ENCODE measurements around the gene CALHM4. TPM values are rescaled to one million over a fixed set of nuclear protein-coding genes. Genes with fewer than 3 reads are reported as not detected.

The CALHM4 gene
- total and polyA plus RNA-seq, 2 of the 13 experiments (the other 11 are each of a cell fraction or from before 2014, with no cell fraction given), result not detected

- no peaks in the 10 kb centered on the region for H3K36me3 ChIP-seq (replicated peaks in 1 of 2; ENCODE audit: control insufficient read depth in 1 of 2, insufficient read depth in 2 of 2, low read length in 2 of 2)
- intact Hi-C loops (cut with micrococcal nuclease; ENCODE audit: unreplicated experiment) (no loop called here), in situ Hi-C loops (cut with HindIII; ENCODE audit: extremely low pct_ligation_motif_present, low pct_unique_long_range_greater_than_20kb) (loop anchor here (10.0 kb wide), 1 partner anchor 290 kb away; the partner anchor contains the start of gene TSPYL1)
- FAIRE-seq (no peak), DNase-seq (ENCODE audit: low spot score) (no peak), ATAC-seq (no peak)
- H4K20me1 ChIP-seq (ENCODE audit: insufficient read depth, low read length), result no peaks in the 10 kb centered on the region
- CTCF ChIA-PET (ENCODE audit: low intra/inter-chr PET ratio, low total read pairs), result no interaction called here
- H3K79me2 ChIP-seq (ENCODE audit: insufficient read depth, low read length), result no peaks in the 10 kb centered on the region
- 45% methylated on average over 7 of the region's 7 CpGs for WGBS (ENCODE audit: low lambda C conversion rate)
- no peaks in the 10 kb centered on the region; a peak in 1 of 5 replicates for H3K27me3 ChIP-seq (ENCODE audit: control insufficient read depth in 1 of 2, insufficient read depth in 2 of 2, low read length in 2 of 2)
- peaks cover 35% of the 10 kb centered on the region for H3K4me1 ChIP-seq (ENCODE audit: insufficient read depth, low read length)
- no peaks in the 10 kb centered on the region for H3K9me3 ChIP-seq (ENCODE audit: low read length)
- no peak overlapping the region for H2AFZ ChIP-seq (ENCODE audit: low read length)
- TF ChIP-seq TBX2 (CRISPR knock-in tag; IDR thresholded peaks at IDR 0.05; ENCODE audit: borderline replicate concordance), result no peak
- TF ChIP-seq, protein P1, sequence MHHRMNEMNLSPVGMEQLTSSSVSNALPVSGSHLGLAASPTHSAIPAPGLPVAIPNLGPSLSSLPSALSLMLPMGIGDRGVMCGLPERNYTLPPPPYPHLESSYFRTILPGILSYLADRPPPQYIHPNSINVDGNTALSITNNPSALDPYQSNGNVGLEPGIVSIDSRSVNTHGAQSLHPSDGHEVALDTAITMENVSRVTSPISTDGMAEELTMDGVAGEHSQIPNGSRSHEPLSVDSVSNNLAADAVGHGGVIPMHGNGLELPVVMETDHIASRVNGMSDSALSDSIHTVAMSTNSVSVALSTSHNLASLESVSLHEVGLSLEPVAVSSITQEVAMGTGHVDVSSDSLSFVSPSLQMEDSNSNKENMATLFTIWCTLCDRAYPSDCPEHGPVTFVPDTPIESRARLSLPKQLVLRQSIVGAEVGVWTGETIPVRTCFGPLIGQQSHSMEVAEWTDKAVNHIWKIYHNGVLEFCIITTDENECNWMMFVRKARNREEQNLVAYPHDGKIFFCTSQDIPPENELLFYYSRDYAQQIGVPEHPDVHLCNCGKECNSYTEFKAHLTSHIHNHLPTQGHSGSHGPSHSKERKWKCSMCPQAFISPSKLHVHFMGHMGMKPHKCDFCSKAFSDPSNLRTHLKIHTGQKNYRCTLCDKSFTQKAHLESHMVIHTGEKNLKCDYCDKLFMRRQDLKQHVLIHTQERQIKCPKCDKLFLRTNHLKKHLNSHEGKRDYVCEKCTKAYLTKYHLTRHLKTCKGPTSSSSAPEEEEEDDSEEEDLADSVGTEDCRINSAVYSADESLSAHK (CRISPR knock-in tag; IDR thresholded peaks at IDR 0.05; ENCODE audit: borderline replicate concordance), result no peak
- no peak for TF ChIP-seq RBM39 (IDR thresholded peaks at IDR 0.05; ENCODE audit: low read depth, low read length, poor library complexity, severe bottlenecking)
- TF ChIP-seq, protein P2, sequence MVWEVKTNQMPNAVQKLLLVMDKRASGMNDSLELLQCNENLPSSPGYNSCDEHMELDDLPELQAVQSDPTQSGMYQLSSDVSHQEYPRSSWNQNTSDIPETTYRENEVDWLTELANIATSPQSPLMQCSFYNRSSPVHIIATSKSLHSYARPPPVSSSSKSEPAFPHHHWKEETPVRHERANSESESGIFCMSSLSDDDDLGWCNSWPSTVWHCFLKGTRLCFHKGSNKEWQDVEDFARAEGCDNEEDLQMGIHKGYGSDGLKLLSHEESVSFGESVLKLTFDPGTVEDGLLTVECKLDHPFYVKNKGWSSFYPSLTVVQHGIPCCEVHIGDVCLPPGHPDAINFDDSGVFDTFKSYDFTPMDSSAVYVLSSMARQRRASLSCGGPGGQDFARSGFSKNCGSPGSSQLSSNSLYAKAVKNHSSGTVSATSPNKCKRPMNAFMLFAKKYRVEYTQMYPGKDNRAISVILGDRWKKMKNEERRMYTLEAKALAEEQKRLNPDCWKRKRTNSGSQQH (CRISPR knock-in tag; IDR thresholded peaks at IDR 0.05; ENCODE audit: low read depth), result no peak
- TF ChIP-seq ZNF598 (CRISPR knock-in tag; IDR thresholded peaks at IDR 0.05; ENCODE audit: borderline replicate concordance), result no peak
- TF ChIP-seq SAFB2 (CRISPR knock-in tag; IDR thresholded peaks at IDR 0.05; ENCODE audit: borderline replicate concordance, low read depth), result no peak
- no peak for TF ChIP-seq SMAD9 (CRISPR knock-in tag; IDR thresholded peaks at IDR 0.05)
- no peak for TF ChIP-seq ZNF451 (CRISPR knock-in tag; IDR thresholded peaks at IDR 0.05)
- no peak for TF ChIP-seq DNMT3B (CRISPR knock-in tag; conservative IDR thresholded peaks at IDR 0.05)
- TF ChIP-seq ARNT2 (CRISPR knock-in tag; IDR thresholded peaks at IDR 0.05; ENCODE audit: low read depth), result no peak
- no peak for TF ChIP-seq ZNF546 (CRISPR knock-in tag; conservative IDR thresholded peaks at IDR 0.05)
- no peak for TF ChIP-seq ZNF274 (CRISPR knock-in tag; IDR thresholded peaks at IDR 0.05)
- TF ChIP-seq, protein P3, sequence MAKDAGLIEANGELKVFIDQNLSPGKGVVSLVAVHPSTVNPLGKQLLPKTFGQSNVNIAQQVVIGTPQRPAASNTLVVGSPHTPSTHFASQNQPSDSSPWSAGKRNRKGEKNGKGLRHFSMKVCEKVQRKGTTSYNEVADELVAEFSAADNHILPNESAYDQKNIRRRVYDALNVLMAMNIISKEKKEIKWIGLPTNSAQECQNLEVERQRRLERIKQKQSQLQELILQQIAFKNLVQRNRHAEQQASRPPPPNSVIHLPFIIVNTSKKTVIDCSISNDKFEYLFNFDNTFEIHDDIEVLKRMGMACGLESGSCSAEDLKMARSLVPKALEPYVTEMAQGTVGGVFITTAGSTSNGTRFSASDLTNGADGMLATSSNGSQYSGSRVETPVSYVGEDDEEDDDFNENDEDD (CRISPR knock-in tag; IDR thresholded peaks at IDR 0.05; ENCODE audit: borderline replicate concordance), result no peak
- no peak for TF ChIP-seq ONECUT2 (CRISPR knock-in tag; IDR thresholded peaks at IDR 0.05)
- no peak for TF ChIP-seq ZNF34 (CRISPR knock-in tag; IDR thresholded peaks at IDR 0.05; ENCODE audit: borderline replicate concordance)
- TF ChIP-seq NKX3-1 (CRISPR knock-in tag; IDR thresholded peaks at IDR 0.05), result no peak
- no peak for TF ChIP-seq MXI1 (IDR thresholded peaks at IDR 0.05; ENCODE audit: borderline replicate concordance, low read depth, low read length)
- no peak for TF ChIP-seq HOXA7 (CRISPR knock-in tag; IDR thresholded peaks at IDR 0.05)
- no peak overlapping the region for H3K27ac ChIP-seq (ENCODE audit: extremely low read length, insufficient read depth, low read length)
- H3K4me2 ChIP-seq (ENCODE audit: low read depth, low read length), result no peak overlapping the region
- POLR2A ChIA-PET, result no interaction called here
- BruUV-seq (replicated peaks), result no TSS peak
- H3K4me3 ChIP-seq (replicated peaks in 1 of 3; ENCODE audit: insufficient read depth in 1 of 3, low read depth in 2 of 3, low read length in 3 of 3), result no peak overlapping the region
- no peak overlapping the region for H3K9ac ChIP-seq (ENCODE audit: insufficient read depth, low read depth, low read length)
These were observed 10.8 kb downstream of the CALHM4 start for GRCh38 chr6:116564311-116564710.
